ENCODE results near the gene CSNK2B.

- no peak for TF ChIP-seq CTCF (IDR thresholded peaks at IDR 0.05; ENCODE audit: low read length)
- no peak for TF ChIP-seq EZH2 (IDR thresholded peaks at IDR 0.05; ENCODE audit: borderline replicate concordance, low read length)
Observed at GRCh38 chr6:31617010-31617409, 48.9 kb upstream of the CSNK2B start.
